Fibroblast of the aortic adventitia (primary cell): Measurements from ENCODE around the gene FGD3. TPM values are rescaled to one million over a fixed set of nuclear protein-coding genes. Genes with fewer than 3 reads are reported as not detected.

Experiments
- DNase-seq: peaks from one replicate; pipeline ENCODE4 v3.0.0-alpha.2; 2010; ENCODE audit warnings: low read depth
- H3K4me3 ChIP-seq: 2 replicates; pipeline ENCODE4 v1.5.1; 2011; ENCODE audit warnings: low read depth, mild to moderate bottlenecking, control low read depth, low read length, moderate library complexity
- CTCF ChIP-seq: IDR thresholded peaks from 2 replicates; pipeline ENCODE4 v1.5.1; 2011; ENCODE audit warnings: mild to moderate bottlenecking, low read length, control low read depth, inconsistent platforms; ENCODE audit not compliant: insufficient read depth
- total RNA-seq: library from RNA; depleted of rRNA; stranded (reverse); fragments of >200 nt; gene quantifications from 2 replicates; pipeline ENCODE4 v1.2.3, GENCODE V29; 2012; ENCODE audit warnings: low replicate concordance

The FGD3 gene
- total RNA-seq, 1 donor, result not detected

- no peak overlapping the region for H3K4me3 ChIP-seq
- DNase-seq, result no peak
- TF ChIP-seq CTCF, result no peak
These were observed 87.9 kb downstream of the FGD3 start for GRCh38 chr9:93035106-93035660.

- no peak overlapping the region for H3K4me3 ChIP-seq
- no peak for TF ChIP-seq CTCF
- DNase-seq, result no peak
These were observed 88.6 kb downstream of the FGD3 start for GRCh38 chr9:93035821-93036351.

- DNase-seq, result no peak
- H3K4me3 ChIP-seq, result no peak overlapping the region
- TF ChIP-seq CTCF, result no peak
These were observed 89.7 kb downstream of the FGD3 start for GRCh38 chr9:93036887-93037475.

GRCh38 chr9:93037476-93037971 is 90.2 kb downstream of the FGD3 start:
- no peak for DNase-seq
- no peak for TF ChIP-seq CTCF
- no peak overlapping the region for H3K4me3 ChIP-seq

GRCh38 chr9:93038918-93039317 is 91.6 kb downstream of the FGD3 start:
- H3K4me3 ChIP-seq, result no peak overlapping the region
- no peak for DNase-seq
- TF ChIP-seq CTCF, result no peak

GRCh38 chr9:93039456-93039855 is 92.1 kb downstream of the FGD3 start:
- TF ChIP-seq CTCF, result no peak
- DNase-seq, result no peak
- H3K4me3 ChIP-seq, result no peak overlapping the region
